K562 (cell line): ENCODE results near the gene FAM3C. TPM values are rescaled to one million over a fixed set of nuclear protein-coding genes. Genes with fewer than 3 reads are reported as not detected.

ENCODE experiments used
- polyA plus RNA-seq, 8 experiments: library from polyadenylated mRNA; depleted of rRNA in 4 of 8; stranded (reverse) in 5 of 8; unstranded in 3 of 8; fragments of >200 nt; fragmentation: Nextera tagmentation in 2 of 8; fragmentation: Illumina TruSeq in 1 of 8; extraction: Ambion mirVana in 2 of 8; extraction: Trizol in 1 of 8; gene quantifications; 2 replicates each; pipeline versions ENCODE4 v1.2.1 to v1.2.3, GENCODE V29; 2011 to 2014; ENCODE audit warnings: inconsistent platforms in 1 of 8, missing spikeins in 1 of 8
- total RNA-seq, 7 experiments: library from RNA; depleted of rRNA in 6 of 7; stranded (reverse); fragments of >200 nt in 6 of 7; fragmentation: Illumina TruSeq in 2 of 7; extraction: Trizol in 2 of 7; gene quantifications; 2 replicates each; pipeline versions ENCODE4 v1.2.1 to v1.2.3, GENCODE V29; 2011 to 2021; ENCODE audit warnings: low replicate concordance in 1 of 7
- TF ChIP-seq, protein P1 (sequence below): fragments of 450-650 bp; IDR thresholded peaks from 2 replicates; pipeline ENCODE4 v1.6.1; 2014; ENCODE audit warnings: low read depth, mild to moderate bottlenecking, moderate library complexity, borderline replicate concordance
- TF ChIP-seq, protein P2 (sequence below), 2 experiments: IDR thresholded peaks in 1 of 2; conservative IDR thresholded peaks in 1 of 2; 2 replicates each; pipeline ENCODE4 v1.6.1; 2016; ENCODE audit warnings: low read depth in 2 of 2, mild to moderate bottlenecking in 1 of 2, missing compliant biosample characterization in 1 of 2, missing genetic modification characterization in 1 of 2, moderate library complexity in 1 of 2
- TF ChIP-seq, protein P3 (sequence below): sonication (generic); formaldehyde crosslinking; IDR thresholded peaks from 2 replicates; pipeline ENCODE4 v1.8.1; 2023; ENCODE audit warnings: mild to moderate bottlenecking, missing genetic modification reagents

Gene FAM3C
- total and polyA plus RNA-seq, 9 of the 15 experiments (the other 6 are each of a cell fraction or from before 2014, with no cell fraction given): 10.6 to 42.6 (median 30.0) TPM

DNA sequence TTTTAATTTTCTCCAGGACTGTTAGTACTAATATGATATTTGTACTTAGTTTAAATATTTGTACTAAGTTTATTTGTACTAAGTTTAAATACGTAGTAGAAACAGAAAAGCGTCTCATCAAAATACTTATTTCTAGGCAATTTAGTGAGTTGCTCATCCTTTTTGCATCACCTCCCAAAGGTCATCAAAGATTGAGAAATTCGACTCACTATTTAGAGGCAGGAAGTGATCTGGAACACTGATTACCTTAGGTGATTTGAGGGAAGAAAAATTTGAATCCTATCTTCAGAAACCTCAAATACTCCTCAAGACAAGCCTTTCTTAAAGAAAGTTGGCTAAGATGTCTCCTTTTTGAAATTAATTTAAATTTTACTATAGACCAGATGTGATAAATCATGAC is 52.8 kb downstream of the FAM3C start (continued):
- TF ChIP-seq, protein P1, sequence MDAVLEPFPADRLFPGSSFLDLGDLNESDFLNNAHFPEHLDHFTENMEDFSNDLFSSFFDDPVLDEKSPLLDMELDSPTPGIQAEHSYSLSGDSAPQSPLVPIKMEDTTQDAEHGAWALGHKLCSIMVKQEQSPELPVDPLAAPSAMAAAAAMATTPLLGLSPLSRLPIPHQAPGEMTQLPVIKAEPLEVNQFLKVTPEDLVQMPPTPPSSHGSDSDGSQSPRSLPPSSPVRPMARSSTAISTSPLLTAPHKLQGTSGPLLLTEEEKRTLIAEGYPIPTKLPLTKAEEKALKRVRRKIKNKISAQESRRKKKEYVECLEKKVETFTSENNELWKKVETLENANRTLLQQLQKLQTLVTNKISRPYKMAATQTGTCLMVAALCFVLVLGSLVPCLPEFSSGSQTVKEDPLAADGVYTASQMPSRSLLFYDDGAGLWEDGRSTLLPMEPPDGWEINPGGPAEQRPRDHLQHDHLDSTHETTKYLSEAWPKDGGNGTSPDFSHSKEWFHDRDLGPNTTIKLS: no peak
- TF ChIP-seq, protein P2, sequence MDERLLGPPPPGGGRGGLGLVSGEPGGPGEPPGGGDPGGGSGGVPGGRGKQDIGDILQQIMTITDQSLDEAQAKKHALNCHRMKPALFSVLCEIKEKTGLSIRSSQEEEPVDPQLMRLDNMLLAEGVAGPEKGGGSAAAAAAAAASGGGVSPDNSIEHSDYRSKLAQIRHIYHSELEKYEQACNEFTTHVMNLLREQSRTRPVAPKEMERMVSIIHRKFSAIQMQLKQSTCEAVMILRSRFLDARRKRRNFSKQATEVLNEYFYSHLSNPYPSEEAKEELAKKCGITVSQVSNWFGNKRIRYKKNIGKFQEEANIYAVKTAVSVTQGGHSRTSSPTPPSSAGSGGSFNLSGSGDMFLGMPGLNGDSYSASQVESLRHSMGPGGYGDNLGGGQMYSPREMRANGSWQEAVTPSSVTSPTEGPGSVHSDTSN (CRISPR knock-in tag; IDR thresholded peaks at IDR 0.05; ENCODE audit: low read depth): no peak
- TF ChIP-seq, protein P2 (tag; conservative IDR thresholded peaks at IDR 0.05; ENCODE audit: low read depth): no peak
- TF ChIP-seq, protein P3, sequence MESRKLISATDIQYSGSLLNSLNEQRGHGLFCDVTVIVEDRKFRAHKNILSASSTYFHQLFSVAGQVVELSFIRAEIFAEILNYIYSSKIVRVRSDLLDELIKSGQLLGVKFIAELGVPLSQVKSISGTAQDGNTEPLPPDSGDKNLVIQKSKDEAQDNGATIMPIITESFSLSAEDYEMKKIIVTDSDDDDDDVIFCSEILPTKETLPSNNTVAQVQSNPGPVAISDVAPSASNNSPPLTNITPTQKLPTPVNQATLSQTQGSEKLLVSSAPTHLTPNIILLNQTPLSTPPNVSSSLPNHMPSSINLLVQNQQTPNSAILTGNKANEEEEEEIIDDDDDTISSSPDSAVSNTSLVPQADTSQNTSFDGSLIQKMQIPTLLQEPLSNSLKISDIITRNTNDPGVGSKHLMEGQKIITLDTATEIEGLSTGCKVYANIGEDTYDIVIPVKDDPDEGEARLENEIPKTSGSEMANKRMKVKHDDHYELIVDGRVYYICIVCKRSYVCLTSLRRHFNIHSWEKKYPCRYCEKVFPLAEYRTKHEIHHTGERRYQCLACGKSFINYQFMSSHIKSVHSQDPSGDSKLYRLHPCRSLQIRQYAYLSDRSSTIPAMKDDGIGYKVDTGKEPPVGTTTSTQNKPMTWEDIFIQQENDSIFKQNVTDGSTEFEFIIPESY (CRISPR knock-in tag): no peak
